SU-DHL-6 (cell line): ENCODE measurements around the gene PSMD3.

Experiments used
- CTCF ChIP-seq: fragments of 200-600 bp; sonication (generic); IDR thresholded peaks from one replicate; pipeline ENCODE4 v1.5.1; 2017; ENCODE audit warnings: antibody characterized with exemption, mild to moderate bottlenecking, low read length, moderate library complexity; ENCODE audit not compliant: insufficient read depth, poor library complexity, severe bottlenecking
- EZH2phosphoT487 ChIP-seq: fragments of 200-600 bp; sonication (generic), shearing (Covaris generic); conservative IDR thresholded peaks from 2 replicates; pipeline ENCODE4 v1.6.1; 2018; ENCODE audit warnings: mild to moderate bottlenecking, antibody characterized with exemption, low read length, moderate library complexity, mixed read lengths

GRCh38 chr17:39994448-39994847, 13.8 kb downstream of the PSMD3 start:
- no peak for TF ChIP-seq CTCF
- no peak for TF ChIP-seq EZH2phosphoT487
